GM21576 (cell line): ENCODE data around the gene IFNA10.
"Not testable (repeated sequence)": the region's sequence is repeated elsewhere in the genome, so short reads cannot be mapped to it uniquely, and the experiment has no call there.

ENCODE experiments used
- ATAC-seq: cut with Tn5 transposase; IDR thresholded peaks from one replicate; pipeline ENCODE4 v1.9.1; 2021; ENCODE audit warnings: mild to moderate bottlenecking, moderate library complexity; ENCODE audit not compliant: unreplicated experiment

Gene IFNA10

DNA sequence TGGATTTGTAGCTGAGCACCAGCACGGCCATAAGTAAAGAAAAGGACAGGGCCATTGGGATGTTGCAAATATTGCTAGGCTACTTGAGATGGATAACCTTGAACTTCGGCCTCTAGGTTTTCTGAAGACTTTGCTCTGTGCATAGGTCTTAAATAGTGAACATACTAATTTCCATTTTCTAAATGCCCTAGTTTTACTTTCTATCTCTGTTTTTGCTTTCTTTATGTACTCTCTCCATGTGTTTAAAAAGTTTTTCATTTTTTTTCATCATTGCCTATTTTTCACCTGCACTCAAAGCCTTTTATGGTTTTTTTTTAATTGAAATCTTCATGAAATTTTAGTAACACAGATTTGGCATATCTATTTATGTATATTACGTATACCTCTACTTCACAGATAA lies at the start of gene IFNA10:
Gene IFNA10 (minus strand): TSS at position 101 of the 400 bp plus-strand sequence. CDS start 46 bp downstream, at position 55.
- not testable (repeated sequence) for ATAC-seq

DNA sequence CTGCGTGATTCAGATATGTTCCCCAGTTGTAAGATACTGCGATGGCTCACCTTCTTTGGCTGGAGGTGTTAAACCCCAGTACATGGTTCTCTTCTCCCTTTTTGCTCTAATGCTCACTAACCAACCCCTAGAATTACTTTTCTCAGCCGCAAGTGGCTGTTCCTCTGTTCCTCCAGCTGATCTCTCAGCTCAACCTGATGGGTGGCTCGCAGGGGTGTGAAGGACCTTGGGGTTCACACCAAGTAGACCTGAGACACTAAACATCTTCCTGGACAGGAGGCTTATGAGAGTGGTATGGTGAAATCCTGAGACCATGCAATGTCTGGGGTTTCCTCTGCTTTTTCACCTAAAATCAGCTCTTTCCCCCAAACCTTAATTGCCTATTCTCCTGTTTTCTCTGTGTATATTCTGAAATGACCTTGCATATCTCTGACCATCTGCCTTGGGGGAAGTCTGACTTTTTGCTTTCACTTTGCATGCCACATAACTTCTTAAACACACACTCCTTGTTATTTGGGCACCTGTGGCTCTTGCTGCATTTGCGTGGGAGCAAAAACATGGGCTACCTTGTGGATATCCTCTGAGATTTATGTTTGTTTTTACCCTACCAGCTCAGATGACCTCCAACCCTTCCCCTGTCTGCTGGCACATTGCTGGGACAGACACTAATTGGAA lies 48.7 kb upstream of the IFNA10 start:
- ATAC-seq = no peak

- peak; percentile 78 for ATAC-seq
Observed at GRCh38 chr9:21252721-21253547, 46.0 kb upstream of the IFNA10 start.

- no peak for ATAC-seq
Observed at GRCh38 chr9:21251638-21252037, 44.7 kb upstream of the IFNA10 start.

DNA sequence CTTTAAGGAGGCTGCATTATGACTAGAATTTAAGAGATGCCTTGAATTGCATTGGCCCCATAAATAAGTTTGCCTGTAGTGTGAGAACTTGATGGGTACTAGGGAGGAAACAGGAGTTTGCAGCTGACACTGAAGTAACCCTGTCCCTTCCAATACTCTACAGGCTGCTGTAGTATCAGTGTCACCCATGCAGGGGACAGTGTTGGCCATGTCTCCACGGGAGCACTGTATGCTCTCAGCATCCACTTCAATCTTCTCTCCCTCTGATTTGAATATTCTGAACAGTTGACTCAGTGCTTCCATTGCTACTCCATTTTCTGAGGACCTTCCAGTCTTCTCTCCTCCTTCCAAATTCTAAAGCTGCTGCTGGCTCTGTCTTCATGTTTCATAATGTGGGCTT lies 44.2 kb upstream of the IFNA10 start:
- ATAC-seq = no peak

DNA sequence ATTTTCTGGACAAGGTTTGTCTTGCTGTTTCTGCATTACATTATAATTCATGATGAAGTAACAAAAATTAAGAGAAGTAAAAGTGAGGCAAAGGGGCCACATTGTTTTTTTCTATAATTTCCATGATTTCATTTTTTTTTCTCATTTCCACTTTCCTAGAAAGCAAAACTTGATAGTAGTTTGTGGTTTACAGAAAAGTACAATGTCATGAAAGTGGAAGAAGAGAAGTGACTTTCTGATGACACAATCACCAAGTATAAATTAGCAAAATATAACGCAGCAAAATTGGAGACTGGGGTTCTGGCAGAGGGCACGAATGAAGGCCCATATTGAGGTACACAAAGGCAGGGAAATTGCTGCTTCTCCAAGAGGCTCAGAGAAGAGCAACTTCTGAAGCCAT lies 37.9 kb upstream of the IFNA10 start:
- ATAC-seq = no peak

- ATAC-seq = no peak
Observed at GRCh38 chr9:21239911-21240310, 33.0 kb upstream of the IFNA10 start, which contains the start of gene IFNA14. Gene IFNA14, minus strand, starts transcription at chr9:21240005. Its CDS starts 70 bp downstream, at chr9:21239935.

GRCh38 chr9:21236360-21236714 lies 29.4 kb upstream of the IFNA10 start:
- ATAC-seq = not testable (repeated sequence)

DNA sequence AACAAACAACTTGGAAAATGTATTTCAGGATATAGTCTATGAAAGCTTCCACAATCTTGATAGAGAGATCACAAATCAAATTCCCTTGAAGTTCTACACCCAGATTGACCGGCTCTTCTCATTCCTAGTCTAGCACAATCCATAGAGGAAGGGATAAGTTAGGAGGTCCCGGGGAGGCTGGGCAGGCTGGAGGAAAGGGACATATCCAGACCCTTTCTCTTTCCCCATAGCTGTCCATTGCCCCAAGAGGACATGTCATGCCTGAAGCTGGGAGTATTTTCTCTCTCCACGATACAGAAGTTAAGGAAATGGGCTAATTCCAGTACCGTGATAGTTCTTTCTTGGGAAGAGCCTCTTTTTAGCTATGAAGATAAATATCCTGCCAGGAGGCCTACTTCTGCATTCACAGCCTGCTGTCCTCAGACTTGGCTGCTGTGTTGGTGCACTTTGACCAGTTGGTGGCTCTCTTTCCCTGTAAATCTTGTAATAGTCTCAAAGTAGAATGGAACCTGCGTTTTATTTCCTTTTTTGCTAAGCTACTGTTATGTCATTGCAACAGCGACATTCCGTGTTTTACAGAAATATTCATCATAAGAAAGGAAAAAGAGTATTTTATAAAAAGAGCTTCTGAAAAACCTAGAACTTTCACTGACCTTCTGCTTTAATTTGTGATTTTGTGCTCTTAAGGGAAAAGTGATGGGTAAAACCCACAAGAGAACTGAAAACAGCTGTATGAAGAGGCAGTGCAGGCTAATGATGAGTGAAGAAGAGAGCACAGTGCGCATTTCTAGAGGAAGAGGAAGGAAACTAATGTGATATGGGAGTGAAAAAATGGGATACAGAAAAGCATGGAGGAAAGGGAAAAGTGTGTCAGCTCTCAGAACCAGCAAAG lies 28.8 kb upstream of the IFNA10 start:
- ATAC-seq = peak; percentile 87

GRCh38 chr9:21234153-21234687 lies 27.3 kb upstream of the IFNA10 start:
- ATAC-seq = no peak

DNA sequence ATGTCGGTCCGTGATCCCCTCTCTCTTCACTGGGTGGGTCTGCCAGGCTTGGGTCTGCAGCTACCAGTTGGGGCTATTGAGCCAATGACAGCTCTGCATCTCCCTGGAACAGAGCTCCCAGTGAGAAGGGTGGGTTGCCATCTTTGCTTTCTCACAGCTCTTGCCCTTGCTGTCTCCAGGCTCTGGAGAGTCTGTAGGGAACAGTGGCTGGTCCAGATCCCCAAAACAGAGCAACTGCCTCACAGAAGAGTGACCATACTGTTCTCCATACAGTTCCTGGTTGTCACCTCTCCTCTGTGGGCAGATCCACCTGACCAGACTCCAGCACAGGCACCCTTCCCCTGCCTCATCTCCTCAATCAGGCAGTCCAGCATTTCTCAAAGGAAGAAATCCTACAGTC lies 26.3 kb upstream of the IFNA10 start:
- ATAC-seq = no peak

DNA sequence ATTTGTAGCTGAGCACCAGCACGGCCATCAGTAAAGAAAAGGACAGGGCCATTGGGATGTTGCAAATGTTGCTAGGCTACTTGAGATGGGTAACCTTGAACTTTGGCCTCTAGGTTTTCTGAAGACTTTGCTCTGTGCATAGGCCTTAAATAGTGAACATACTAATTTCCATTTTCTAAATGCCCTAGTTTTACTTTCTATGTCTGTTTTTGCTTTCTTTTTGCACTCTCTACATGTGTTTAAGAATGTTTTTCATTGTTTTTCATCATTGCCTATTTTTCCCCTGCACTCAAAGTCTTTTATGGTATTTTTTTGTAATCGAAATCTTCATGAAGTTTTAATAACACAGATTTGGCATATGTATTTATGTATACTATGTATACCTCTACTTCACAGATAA lies 21.2 kb upstream of the IFNA10 start, which contains the start of gene IFNA17:
Gene IFNA17 (minus strand): TSS at position 101 of the 400 bp plus-strand sequence. CDS start 49 bp downstream, at position 52.
- no peak for ATAC-seq

DNA sequence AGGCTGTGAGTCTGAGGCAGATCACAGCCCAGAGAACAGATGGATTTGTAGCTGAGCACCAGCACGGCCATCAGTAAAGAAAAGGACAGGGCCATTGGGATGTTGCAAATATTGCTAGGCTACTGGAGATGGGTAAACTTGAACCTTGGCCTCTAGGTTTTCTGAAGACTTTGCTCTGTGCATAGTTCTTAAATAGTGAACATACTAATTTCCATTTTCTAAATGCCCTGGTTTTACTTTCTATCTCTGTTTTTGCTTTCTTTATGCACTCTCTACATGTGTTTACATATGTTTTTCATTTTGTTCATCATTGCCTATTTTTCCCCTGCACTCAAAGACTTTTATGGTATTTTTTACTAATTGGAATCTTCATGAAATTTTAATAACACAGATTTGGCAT lies 10.3 kb upstream of the IFNA10 start, which contains the start of gene IFNA16:
Gene IFNA16 (minus strand): TSS at position 101 of the 400 bp plus-strand sequence. CDS start 6 bp downstream, at position 95.
- not testable (repeated sequence) for ATAC-seq

DNA sequence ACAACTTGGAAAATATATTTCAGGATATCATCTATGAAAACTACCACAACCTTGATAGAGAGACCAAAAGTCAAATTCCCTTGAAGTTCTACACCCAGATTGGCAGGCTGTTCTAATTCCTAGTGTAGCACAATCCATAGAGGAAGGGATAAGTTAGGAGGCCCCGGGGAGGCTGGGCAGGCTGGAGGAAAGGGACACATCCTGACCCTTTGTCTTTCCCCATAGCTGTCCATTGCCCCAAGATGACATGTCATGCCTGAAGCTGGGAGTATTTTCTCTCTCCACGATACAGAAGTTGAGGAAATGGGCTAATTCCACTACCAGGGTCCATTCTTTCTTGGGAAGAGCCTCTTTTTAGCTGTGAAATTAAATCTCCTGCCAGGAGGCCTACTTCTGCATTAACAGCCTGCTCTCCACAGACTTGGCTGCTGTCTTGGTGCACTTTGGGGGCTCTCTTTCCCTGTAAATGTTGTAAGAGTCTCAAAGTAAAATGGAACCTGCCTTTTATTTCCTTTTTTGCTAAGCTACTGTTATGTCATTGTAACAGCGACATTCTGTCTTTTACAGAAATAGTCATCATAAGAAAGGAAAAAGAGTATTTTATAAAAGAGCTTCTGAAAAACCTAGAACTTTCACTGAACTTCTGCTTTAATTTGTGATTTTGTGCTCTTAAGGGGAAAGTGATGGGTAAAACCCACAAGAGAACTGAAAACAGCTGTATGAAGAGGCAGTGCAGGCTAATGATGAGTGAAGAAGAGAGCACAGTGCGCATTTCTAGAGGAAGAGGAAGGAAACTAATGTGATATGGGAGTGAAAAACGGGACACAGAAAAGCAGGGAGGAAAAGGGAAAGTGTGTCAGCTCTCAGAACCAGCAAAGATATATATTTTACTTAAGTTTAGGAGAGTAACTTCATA lies 6.7 kb upstream of the IFNA10 start:
- peak; percentile 81 for ATAC-seq

DNA sequence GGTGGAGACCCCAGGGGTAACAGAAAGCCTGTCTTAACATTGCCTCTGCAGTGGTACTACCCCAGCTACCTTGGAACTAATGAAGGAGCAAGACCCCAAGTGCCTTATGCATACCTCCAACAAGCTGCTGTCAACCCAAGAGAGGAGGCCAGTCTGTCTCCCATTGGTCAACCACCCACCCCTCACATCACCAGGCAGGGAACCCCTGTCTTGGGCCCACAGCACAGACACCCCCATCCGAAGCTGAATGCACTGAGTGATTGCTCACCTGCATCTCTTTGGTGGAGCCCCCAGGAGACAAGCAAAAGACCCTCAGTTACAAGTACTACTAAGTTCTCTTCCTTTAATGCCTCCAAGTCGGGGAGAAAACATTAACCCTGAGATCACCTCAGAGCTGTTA lies 5.2 kb upstream of the IFNA10 start:
- not testable (repeated sequence) for ATAC-seq

DNA sequence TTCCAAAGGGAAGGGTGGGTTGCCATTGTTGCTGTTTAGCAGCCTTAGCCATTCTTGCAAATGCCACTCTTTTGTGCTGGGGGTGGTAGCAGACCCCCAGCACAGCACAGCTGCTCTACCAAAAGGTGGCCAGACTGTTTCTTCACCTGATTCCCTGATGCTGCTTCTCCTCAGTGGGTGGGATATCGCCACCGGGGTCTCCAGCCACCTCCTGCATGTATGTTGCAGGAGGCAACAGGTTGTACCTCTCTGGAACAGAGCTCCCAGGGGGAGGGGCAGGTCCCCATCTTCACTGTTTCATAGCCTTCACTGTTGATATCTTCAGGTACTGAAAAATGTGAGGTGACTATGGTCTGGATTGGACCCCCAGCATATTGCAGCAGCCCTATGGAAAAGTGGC lies 3.8 kb upstream of the IFNA10 start:
- not testable (repeated sequence) for ATAC-seq

DNA sequence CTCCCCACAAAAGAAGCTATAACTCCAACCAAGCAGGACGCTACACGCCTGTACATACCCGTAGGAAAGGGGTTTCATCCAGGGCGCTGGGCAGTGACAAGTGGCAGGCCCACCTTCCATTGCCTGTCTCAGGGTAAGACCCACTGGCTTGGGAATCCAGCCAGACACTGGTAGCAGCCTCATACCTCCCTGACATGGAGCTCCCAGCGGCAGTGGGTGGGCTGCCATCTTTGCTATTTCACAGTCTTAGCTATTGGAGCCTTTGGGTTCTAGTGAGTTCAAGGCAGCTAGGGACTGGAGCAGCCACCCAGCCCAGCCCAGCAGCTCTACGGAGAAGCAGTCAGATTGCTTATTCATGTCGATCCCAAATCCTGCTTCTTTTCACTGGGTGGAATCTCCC lies 3.4 kb upstream of the IFNA10 start:
- no peak for ATAC-seq

DNA sequence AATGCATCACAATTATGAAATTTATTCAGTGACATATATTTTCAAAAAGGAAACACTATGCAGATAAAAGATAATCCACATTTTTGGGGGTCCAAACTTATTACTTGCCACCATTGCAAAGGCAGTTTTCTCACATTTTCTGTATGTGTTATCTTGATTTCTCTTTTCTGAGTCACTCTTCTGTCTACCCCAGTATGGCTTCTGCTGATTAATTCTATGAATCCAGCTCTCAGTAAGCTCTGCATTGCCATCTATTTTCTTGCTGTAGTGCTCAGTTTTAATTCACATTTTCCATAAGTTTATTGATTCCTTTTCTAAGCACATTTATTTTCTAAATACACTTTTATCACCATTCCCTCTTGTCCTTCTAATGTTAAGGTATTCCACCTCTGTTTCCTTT lies 1.7 kb downstream of the IFNA10 start:
- ATAC-seq = no peak

DNA sequence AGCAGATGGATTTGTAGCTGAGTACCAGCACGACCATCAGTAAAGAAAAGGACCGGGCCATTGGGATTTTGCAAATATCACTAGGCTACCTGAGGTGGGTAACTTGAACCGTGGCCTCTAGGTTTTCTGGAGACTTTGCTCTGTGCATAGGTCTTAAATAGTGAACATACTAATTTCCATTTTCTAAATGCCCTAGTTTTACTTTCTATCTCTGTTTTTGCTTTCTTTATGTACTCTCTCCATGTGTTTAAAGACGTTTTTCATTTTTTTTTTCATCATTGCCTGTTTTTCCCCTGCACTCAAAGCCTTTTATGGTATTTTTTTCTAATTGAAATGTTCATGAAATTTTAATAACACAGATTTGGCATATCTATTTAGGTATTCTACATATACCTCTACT lies 4.8 kb downstream of the IFNA10 start, which contains the start of gene IFNA7:
Gene IFNA7 (minus strand): TSS at position 101 of the 400 bp plus-strand sequence. CDS start 40 bp downstream, at position 61.
- ATAC-seq = not testable (repeated sequence)
